ENCODE data around the gene ATP10A. TPM values are rescaled to one million over a fixed set of nuclear protein-coding genes. Genes with fewer than 3 reads are reported as not detected.

The ATP10A gene
- total and polyA plus RNA-seq, 9 of the 15 experiments (the other 6 are each of a cell fraction or from before 2014, with no cell fraction given) = 0.09 TPM; not detected in 8

GRCh38 chr15:25693321-25694238, 169.5 kb downstream of the ATP10A start:
- Histone ChIP-seq H3K36me3 (ENCODE audit: control insufficient read depth, insufficient read depth, low read length) (no peaks in the 10 kb centered on the region), H3K9me3 (replicated peaks; ENCODE audit: control insufficient read depth, insufficient read depth, low read depth, low read length) (no peaks in the 10 kb centered on the region), H3K9ac (ENCODE audit: insufficient read depth in 1 of 2, low read depth in 2 of 2, low read length in 2 of 2) (no peak overlapping the region; a peak in 1 of 4 replicates), H2AFZ (ENCODE audit: low read depth, low read length) (no peak overlapping the region), H3K4me2 (ENCODE audit: insufficient read depth, low read length) (no peak overlapping the region), H3K79me2 (ENCODE audit: control insufficient read depth, insufficient read depth, low read length) (no peaks in the 10 kb centered on the region), H4K20me1 (replicated peaks; ENCODE audit: control insufficient read depth, insufficient read depth, low read length) (no peaks in the 10 kb centered on the region), H3K27me3 (ENCODE audit: control insufficient read depth in 2 of 2, insufficient read depth in 2 of 2, low read length in 2 of 2) (peaks cover 0 to 39% of the 10 kb centered on the region in 2 experiments; a peak in 2 of 5 replicates), H3K9me1 (ENCODE audit: control insufficient read depth, insufficient read depth, low read length) (no peaks in the 10 kb centered on the region), H3K4me1 (replicated peaks in 1 of 2; ENCODE audit: control insufficient read depth in 2 of 2, insufficient read depth in 2 of 2, low read length in 2 of 2) (no peaks in the 10 kb centered on the region), H3K4me3 (no peak overlapping the region), H3K27ac (ENCODE audit: extremely low read depth, low read depth, low read length) (no peak overlapping the region)
- POLR2A ChIA-PET = no interaction called here
- in situ Hi-C loops (cut with MboI) (no loop called here), intact Hi-C loops (cut with micrococcal nuclease) (loop anchor here (10.0 kb wide), 2 partner anchors 189 to 241 kb away; no protein-coding TSS in a partner anchor)
- DNase-seq (ENCODE audit: extremely low read depth in 1 of 4, low spot score in 3 of 4) (peak; percentile 31 to 46 (median 44)), ATAC-seq (peak; percentile 91), FAIRE-seq (peak; percentile 15)
- CTCF ChIA-PET (ENCODE audit: low intra/inter-chr PET ratio) = no interaction called here
- WGBS (ENCODE audit: insufficient coverage, low coverage, missing lambda C conversion rate) = 2% methylated on average over 17 of the region's 19 CpGs
- BruUV-seq (replicated peaks) = no TSS peak
- TF ChIP-seq CBX3 (IDR thresholded peaks at IDR 0.05; ENCODE audit: borderline replicate concordance in 1 of 2, low read length in 2 of 2) (no peak), KDM1A (IDR thresholded peaks at IDR 0.05) (no peak), CTCF (IDR thresholded peaks at IDR 0.05 in 2 of 3, conservative IDR thresholded peaks at IDR 0.05 in 1 of 3; ENCODE audit: insufficient read depth in 2 of 3, low read depth in 1 of 3, low read length in 3 of 3) (peak; percentile 65 to 79 (median 65)), ZNF23 (CRISPR knock-in tag; IDR thresholded peaks at IDR 0.05) (no peak), E2F1 (CRISPR knock-in tag; IDR thresholded peaks at IDR 0.05) (no peak), SMC3 (conservative IDR thresholded peaks at IDR 0.05; ENCODE audit: insufficient read depth, low read depth, low read length) (peak; percentile 57; the same call in 1 of the 2 replicates), ETV6 (IDR thresholded peaks at IDR 0.05; ENCODE audit: borderline replicate concordance in 1 of 2, low read depth in 2 of 2, low read length in 1 of 2) (no peak), ETV6 (CRISPR knock-in tag; IDR thresholded peaks at IDR 0.05; ENCODE audit: borderline replicate concordance) (no peak), TCF7 (IDR thresholded peaks at IDR 0.05; ENCODE audit: borderline replicate concordance) (no peak)
